Measurements from ENCODE around the gene THAP11.
A peak's percentile ranks its signal among the peaks of the same experiment; 100 is the strongest.

Gene THAP11

GRCh38 chr16:67837811-67838210, 4.3 kb upstream of the THAP11 start:
- Histone ChIP-seq H3K27ac (ENCODE audit: low read depth, low read length) (no peak overlapping the region), H3K9ac (ENCODE audit: low read length) (no peak overlapping the region), H3K4me1 (ENCODE audit: control insufficient read depth, insufficient read depth, low read length) (peaks cover 8% of the 10 kb centered on the region; the same call in 1 of the 2 replicates)

GRCh38 chr16:67841198-67841815, 813 bp upstream of the THAP11 start:
- Histone ChIP-seq H3K27ac (ENCODE audit: low read depth, low read length) (peak overlapping the region; percentile 57; the same call in 1 of the 2 replicates), H3K9me3 (ENCODE audit: control insufficient read depth, insufficient read depth, low read depth, low read length) (no peaks in the 10 kb centered on the region), H3K9ac (ENCODE audit: low read length) (peak overlapping the region; percentile 90), H3K36me3 (ENCODE audit: control insufficient read depth, insufficient read depth, low read length) (no peaks in the 10 kb centered on the region), H3K4me1 (ENCODE audit: control insufficient read depth, insufficient read depth, low read length) (peaks cover 33% of the 10 kb centered on the region), H3K4me3 (ENCODE audit: low read depth, low read length) (peak overlapping the region; percentile 92), H3K27me3 (ENCODE audit: control insufficient read depth, insufficient read depth, low read length) (no peaks in the 10 kb centered on the region)

More at GRCh38 chr16:67837811-67838210, 4.3 kb upstream of the THAP11 start:
- Histone ChIP-seq H3K4me3 (ENCODE audit: low read depth, low read length) (no peak overlapping the region), H3K36me3 (ENCODE audit: control insufficient read depth, insufficient read depth, low read length) (no peaks in the 10 kb centered on the region), H3K27me3 (ENCODE audit: control insufficient read depth, insufficient read depth, low read length) (no peaks in the 10 kb centered on the region), H3K9me3 (ENCODE audit: control insufficient read depth, insufficient read depth, low read depth, low read length) (no peaks in the 10 kb centered on the region)

GRCh38 chr16:67842509-67843342, 606 bp downstream of the THAP11 start:
- no peaks in the 10 kb centered on the region for H3K27me3 ChIP-seq (ENCODE audit: control insufficient read depth, insufficient read depth, low read length)
- H3K9me3 ChIP-seq (ENCODE audit: control insufficient read depth, insufficient read depth, low read depth, low read length): no peaks in the 10 kb centered on the region
- H3K27ac ChIP-seq (ENCODE audit: low read depth, low read length): peak overlapping the region; percentile 10; the same call in 1 of the 2 replicates
- peak overlapping the region; percentile 90 for H3K9ac ChIP-seq (ENCODE audit: low read length)
- no peaks in the 10 kb centered on the region for H3K36me3 ChIP-seq (ENCODE audit: control insufficient read depth, insufficient read depth, low read length)
- H3K4me1 ChIP-seq (ENCODE audit: control insufficient read depth, insufficient read depth, low read length): peaks cover 33% of the 10 kb centered on the region
- H3K4me3 ChIP-seq (ENCODE audit: low read depth, low read length): peak overlapping the region; percentile 92

GRCh38 chr16:67843343-67843765, 1.2 kb downstream of the THAP11 start:
- Histone ChIP-seq H3K27me3 (ENCODE audit: control insufficient read depth, insufficient read depth, low read length) (no peaks in the 10 kb centered on the region), H3K27ac (ENCODE audit: low read depth, low read length) (no peak overlapping the region), H3K9me3 (ENCODE audit: control insufficient read depth, insufficient read depth, low read depth, low read length) (no peaks in the 10 kb centered on the region), H3K36me3 (ENCODE audit: control insufficient read depth, insufficient read depth, low read length) (no peaks in the 10 kb centered on the region), H3K9ac (ENCODE audit: low read length) (peak overlapping the region; percentile 90), H3K4me3 (ENCODE audit: low read depth, low read length) (peak overlapping the region; percentile 92), H3K4me1 (ENCODE audit: control insufficient read depth, insufficient read depth, low read length) (peaks cover 33% of the 10 kb centered on the region)

GRCh38 chr16:67844497-67844896, 2.4 kb downstream of the THAP11 start:
- H3K9me3 ChIP-seq (ENCODE audit: control insufficient read depth, insufficient read depth, low read depth, low read length): no peaks in the 10 kb centered on the region
- peaks cover 33% of the 10 kb centered on the region for H3K4me1 ChIP-seq (ENCODE audit: control insufficient read depth, insufficient read depth, low read length)
- peaks cover 6% of the 10 kb centered on the region; the same call in 1 of the 2 replicates for H3K36me3 ChIP-seq (ENCODE audit: control insufficient read depth, insufficient read depth, low read length)
- no peak overlapping the region for H3K27ac ChIP-seq (ENCODE audit: low read depth, low read length)
- no peak overlapping the region for H3K9ac ChIP-seq (ENCODE audit: low read length)
- no peaks in the 10 kb centered on the region for H3K27me3 ChIP-seq (ENCODE audit: control insufficient read depth, insufficient read depth, low read length)
- peak overlapping the region; percentile 92; the same call in 1 of the 2 replicates for H3K4me3 ChIP-seq (ENCODE audit: low read depth, low read length)

- H3K4me3 ChIP-seq (ENCODE audit: low read depth, low read length): peak overlapping the region; percentile 99
- no peaks in the 10 kb centered on the region for H3K9me3 ChIP-seq (ENCODE audit: control insufficient read depth, insufficient read depth, low read depth, low read length)
- peaks cover 11% of the 10 kb centered on the region for H3K36me3 ChIP-seq (ENCODE audit: control insufficient read depth, insufficient read depth, low read length)
- peak overlapping the region; percentile 97 for H3K9ac ChIP-seq (ENCODE audit: low read length)
- H3K27me3 ChIP-seq (ENCODE audit: control insufficient read depth, insufficient read depth, low read length): no peaks in the 10 kb centered on the region
- H3K27ac ChIP-seq (ENCODE audit: low read depth, low read length): peak overlapping the region; percentile 97
- H3K4me1 ChIP-seq (ENCODE audit: control insufficient read depth, insufficient read depth, low read length): peaks cover 33% of the 10 kb centered on the region
These were observed 3.4 kb downstream of the THAP11 start for GRCh38 chr16:67845291-67846062.

- H3K27ac ChIP-seq (ENCODE audit: low read depth, low read length): peak overlapping the region; percentile 97
- peaks cover 14% of the 10 kb centered on the region for H3K36me3 ChIP-seq (ENCODE audit: control insufficient read depth, insufficient read depth, low read length)
- no peaks in the 10 kb centered on the region for H3K9me3 ChIP-seq (ENCODE audit: control insufficient read depth, insufficient read depth, low read depth, low read length)
- H3K4me1 ChIP-seq (ENCODE audit: control insufficient read depth, insufficient read depth, low read length): peaks cover 33% of the 10 kb centered on the region
- H3K9ac ChIP-seq (ENCODE audit: low read length): peak overlapping the region; percentile 97
- peak overlapping the region; percentile 99 for H3K4me3 ChIP-seq (ENCODE audit: low read depth, low read length)
- no peaks in the 10 kb centered on the region for H3K27me3 ChIP-seq (ENCODE audit: control insufficient read depth, insufficient read depth, low read length)
These were observed 3.9 kb downstream of the THAP11 start for GRCh38 chr16:67846063-67846319.

- Histone ChIP-seq H3K27ac (ENCODE audit: low read depth, low read length) (peak within 1 kb of the TSS; percentile 97), H3K9me3 (ENCODE audit: control insufficient read depth, insufficient read depth, low read depth, low read length) (no peaks in the 10 kb centered on the region), H3K9ac (ENCODE audit: low read length) (peak within 1 kb of the TSS; percentile 97), H3K27me3 (ENCODE audit: control insufficient read depth, insufficient read depth, low read length) (no peaks in the 10 kb centered on the region), H3K36me3 (ENCODE audit: control insufficient read depth, insufficient read depth, low read length) (peaks cover 14% of the 10 kb centered on the region), H3K4me1 (ENCODE audit: control insufficient read depth, insufficient read depth, low read length) (peaks cover 29% of the 10 kb centered on the region), H3K4me3 (ENCODE audit: low read depth, low read length) (peak within 1 kb of the TSS; percentile 99)
These were observed 4.4 kb downstream of the THAP11 start, which contains the start of gene NUTF2 for GRCh38 chr16:67846320-67847063. Gene NUTF2, plus strand, starts transcription at chr16:67846933. Its CDS starts 18,198 bp downstream, at chr16:67865131.

- peak within 1 kb of the TSS; percentile 97 for H3K9ac ChIP-seq (ENCODE audit: low read length)
- no peaks in the 10 kb centered on the region for H3K9me3 ChIP-seq (ENCODE audit: control insufficient read depth, insufficient read depth, low read depth, low read length)
- H3K27me3 ChIP-seq (ENCODE audit: control insufficient read depth, insufficient read depth, low read length): no peaks in the 10 kb centered on the region
- peak within 1 kb of the TSS; percentile 97 for H3K27ac ChIP-seq (ENCODE audit: low read depth, low read length)
- H3K4me3 ChIP-seq (ENCODE audit: low read depth, low read length): peak within 1 kb of the TSS; percentile 99
- peaks cover 27% of the 10 kb centered on the region for H3K4me1 ChIP-seq (ENCODE audit: control insufficient read depth, insufficient read depth, low read length)
- H3K36me3 ChIP-seq (ENCODE audit: control insufficient read depth, insufficient read depth, low read length): peaks cover 14% of the 10 kb centered on the region
These were observed 5.1 kb downstream of the THAP11 start, which contains the start of gene CENPT for GRCh38 chr16:67847064-67847861. Gene CENPT, minus strand, starts transcription at chr16:67847693. Its CDS starts 13,834 bp downstream, at chr16:67833859.

GRCh38 chr16:67848118-67848517, 6.0 kb downstream of the THAP11 start:
- no peaks in the 10 kb centered on the region for H3K9me3 ChIP-seq (ENCODE audit: control insufficient read depth, insufficient read depth, low read depth, low read length)
- no peaks in the 10 kb centered on the region for H3K27me3 ChIP-seq (ENCODE audit: control insufficient read depth, insufficient read depth, low read length)
- H3K27ac ChIP-seq (ENCODE audit: low read depth, low read length): peak overlapping the region; percentile 97
- peak overlapping the region; percentile 99 for H3K4me3 ChIP-seq (ENCODE audit: low read depth, low read length)
- peak overlapping the region; percentile 97 for H3K9ac ChIP-seq (ENCODE audit: low read length)
- H3K4me1 ChIP-seq (ENCODE audit: control insufficient read depth, insufficient read depth, low read length): peaks cover 27% of the 10 kb centered on the region
- H3K36me3 ChIP-seq (ENCODE audit: control insufficient read depth, insufficient read depth, low read length): peaks cover 14% of the 10 kb centered on the region

Data from HUES6 (cell line).